DLD1 (cell line): ENCODE data around the gene VRK1.

Experiments used
- in situ Hi-C: cut with HindIII; loops from 2 replicates; pipeline ENCODE4 v1.10.0; 2017; ENCODE audit warnings: low sequenced_read_pairs

VRK1 gene

DNA sequence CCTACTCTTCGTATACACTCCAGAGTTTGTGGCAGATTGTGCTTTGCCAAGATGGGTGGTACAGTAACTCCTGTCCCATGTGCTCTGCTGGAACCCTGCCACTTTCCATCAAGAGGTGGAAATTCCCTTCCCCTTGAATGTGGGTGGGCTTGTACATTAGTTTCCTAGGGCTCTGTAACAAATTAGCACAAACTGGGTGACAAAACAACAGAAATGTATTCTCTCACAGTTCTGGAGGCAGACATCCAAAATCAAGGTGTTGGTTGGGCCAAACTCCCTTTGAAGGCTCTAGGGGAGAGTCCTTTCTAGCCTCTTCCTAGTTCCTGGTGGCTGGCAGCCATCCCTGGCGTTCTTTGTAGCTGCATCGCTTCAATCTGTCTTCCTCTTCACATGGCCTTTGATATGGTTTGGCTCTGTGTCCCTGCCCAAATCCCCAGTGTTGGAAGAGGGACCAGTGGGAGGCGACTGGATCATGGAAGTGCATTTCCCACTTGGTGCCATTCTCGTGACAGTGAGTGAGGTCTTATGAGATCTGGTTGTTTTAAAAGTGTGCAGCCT is 117.5 kb downstream of the VRK1 start:
- in situ Hi-C loops = no loop called here

GRCh38 chr14:96915478-96915877 is 118.3 kb downstream of the VRK1 start:
- in situ Hi-C loops = no loop called here

DNA sequence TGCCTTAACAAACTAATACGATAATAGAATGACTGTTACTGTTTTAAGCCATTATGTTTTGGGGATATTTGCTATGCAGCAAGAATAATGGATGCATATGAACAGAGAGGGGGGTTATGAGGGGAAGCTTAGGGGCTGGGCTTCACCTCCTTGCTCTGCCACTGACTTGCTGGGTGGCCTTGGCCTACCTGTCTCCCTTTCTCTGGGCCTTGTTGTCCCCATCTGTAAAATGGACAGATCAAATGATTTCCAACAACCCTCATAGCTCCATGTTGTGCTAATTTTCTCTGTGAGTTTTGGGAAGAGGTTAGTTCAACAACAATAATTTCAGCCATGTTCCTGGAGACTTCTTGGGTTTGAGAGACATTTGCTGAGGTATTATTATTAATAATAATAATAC is 119.6 kb downstream of the VRK1 start:
- in situ Hi-C loops = no loop called here

DNA sequence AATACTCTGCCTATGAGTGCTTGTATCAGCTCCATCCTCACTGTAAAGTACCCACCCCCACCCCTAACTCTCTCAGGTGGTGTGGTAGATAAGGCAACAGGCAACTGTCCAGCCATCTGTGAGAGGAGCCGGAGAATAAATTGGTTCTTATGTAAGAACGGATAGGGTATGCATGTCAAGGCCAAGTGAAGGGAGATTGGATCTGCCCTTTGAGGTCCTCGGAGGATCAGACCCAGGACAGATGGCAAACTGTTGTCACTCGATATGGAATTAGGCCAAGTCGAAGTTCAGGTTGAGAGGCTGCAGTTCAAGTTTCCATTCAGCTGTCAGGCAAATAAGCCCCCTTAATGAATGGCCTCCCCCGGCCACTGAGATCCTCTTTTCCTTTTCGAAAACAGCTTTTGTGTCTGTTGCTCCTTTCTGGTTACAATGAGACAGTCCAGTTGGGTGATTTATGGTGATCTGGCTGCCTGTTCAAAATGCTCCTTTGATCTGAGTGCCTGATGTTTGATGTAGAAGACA is 120.3 kb downstream of the VRK1 start:
- in situ Hi-C loops = no loop called here

DNA sequence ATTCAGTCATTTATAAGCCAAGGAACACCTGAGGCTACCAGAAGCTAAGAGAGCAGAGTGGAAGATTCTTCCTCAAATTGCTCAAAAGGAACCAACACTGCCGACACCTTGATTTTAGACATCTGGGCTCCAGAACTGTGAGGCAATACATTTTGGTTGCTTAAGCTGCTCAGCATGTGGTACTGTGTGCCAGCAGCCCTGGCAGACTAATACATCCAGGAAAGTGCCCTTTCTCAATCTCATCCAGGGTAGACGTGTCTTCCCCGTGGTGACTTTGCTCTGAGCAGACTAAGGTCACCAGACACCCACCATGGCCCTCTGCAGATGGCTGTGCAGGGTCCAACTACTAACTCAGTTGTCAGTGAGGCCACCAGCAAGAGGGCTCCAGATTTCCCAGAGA is 122.8 kb downstream of the VRK1 start:
- in situ Hi-C loops = no loop called here

GRCh38 chr14:96920820-96921219 is 123.6 kb downstream of the VRK1 start:
- in situ Hi-C loops = no loop called here

GRCh38 chr14:96922986-96923385 is 125.8 kb downstream of the VRK1 start:
- in situ Hi-C loops = no loop called here

GRCh38 chr14:96925422-96925821 is 128.2 kb downstream of the VRK1 start:
- in situ Hi-C loops = no loop called here

DNA sequence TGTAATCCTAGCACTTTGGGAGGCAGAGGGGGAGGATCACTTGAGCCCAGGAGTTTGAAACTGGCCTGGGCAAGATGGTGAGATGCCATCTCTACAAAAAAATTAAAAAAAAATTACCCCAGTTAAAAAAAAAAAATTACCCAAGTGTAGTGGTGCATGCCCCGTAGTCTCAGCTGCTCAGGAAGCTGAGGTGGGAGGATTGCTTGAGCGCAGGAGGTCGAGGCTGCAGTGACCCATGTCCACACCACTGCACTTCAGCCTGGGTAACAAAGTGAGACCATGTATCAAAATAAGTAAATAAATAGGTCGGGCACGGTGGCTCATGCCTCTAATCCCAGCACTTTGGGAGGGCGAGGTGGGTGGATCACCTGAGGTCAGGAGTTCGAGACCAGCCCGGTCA is 128.8 kb downstream of the VRK1 start:
- in situ Hi-C loops = no loop called here

DNA sequence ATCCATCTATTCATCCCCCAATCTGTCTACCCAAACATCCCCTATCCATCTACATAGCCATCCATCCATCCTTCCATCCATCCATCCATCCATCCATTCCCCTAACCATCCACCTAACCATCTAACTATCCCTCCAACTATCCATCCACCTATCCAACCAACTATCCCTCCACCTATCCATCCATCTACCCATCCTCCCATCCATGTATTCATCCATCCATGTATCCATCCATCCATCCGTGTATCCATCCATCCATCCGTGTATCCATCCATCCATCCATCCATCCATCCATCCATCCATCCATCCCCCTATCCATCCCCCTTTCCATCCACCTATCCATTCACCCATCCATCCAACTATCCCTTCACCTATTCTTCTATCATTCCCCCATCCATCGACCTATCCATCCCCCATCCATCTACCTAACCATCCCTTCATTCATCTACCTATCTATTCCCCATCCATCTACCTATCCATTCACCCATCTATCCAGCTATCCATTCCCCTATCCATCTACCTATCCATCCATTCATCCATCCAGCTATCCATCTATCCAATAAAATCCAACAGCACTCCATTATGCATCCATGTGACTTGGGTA is 131.7 kb downstream of the VRK1 start:
- in situ Hi-C loops = no loop called here

DNA sequence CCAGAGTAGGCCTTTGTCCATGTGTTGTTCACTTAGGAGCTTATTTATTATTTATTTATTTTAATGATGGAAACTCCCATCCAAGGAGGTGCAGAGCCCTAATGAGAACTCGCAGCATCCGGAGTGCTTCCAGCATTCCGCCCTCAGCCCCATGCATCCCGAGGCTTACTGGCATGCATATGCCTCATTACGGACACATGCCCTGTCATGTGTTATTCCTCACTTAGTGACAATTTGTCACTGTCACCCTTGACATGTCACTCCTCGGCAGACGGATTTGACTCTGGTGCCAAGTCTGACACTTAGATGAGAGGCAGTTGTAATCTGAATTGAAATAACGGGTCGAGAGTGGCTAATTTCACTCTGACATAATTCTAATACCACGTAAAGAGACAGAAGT is 132.8 kb downstream of the VRK1 start:
- in situ Hi-C loops = no loop called here

DNA sequence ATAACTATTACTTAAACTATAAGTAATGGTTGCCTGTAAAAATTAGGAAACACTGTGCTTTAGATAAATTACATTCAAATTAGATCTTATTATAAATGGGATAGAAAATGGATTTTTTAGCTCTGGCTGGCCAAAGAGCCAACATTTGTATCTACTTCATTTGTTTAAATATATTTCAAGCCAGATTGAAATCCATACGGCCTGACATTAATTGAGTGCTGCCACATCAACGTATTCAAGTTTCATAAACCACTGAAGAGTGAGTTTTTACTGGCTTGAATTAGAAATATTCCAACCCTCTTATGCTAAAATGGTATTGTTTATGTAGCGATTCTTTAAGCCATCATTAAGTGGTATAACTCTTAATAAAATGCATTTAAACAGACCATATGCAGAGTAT is 133.3 kb downstream of the VRK1 start:
- in situ Hi-C loops = no loop called here
